A673 (cell line): ENCODE results near the gene MRS2. TPM values are rescaled to one million over a fixed set of nuclear protein-coding genes. Genes with fewer than 3 reads are reported as not detected.

Experiments used
- BruUV-seq: library from RNA; stranded (reverse); fragments of 400-500 nt; replicated peaks from 2 replicates; lab custom pipeline; 2021; lab: Mats Ljungman, UMichigan
- CTCF ChIA-PET: fragments of 300-600 bp; sonication (Branson Sonifier 250); formaldehyde crosslinking; loops from one replicate; lab custom pipeline; 2022; ENCODE audit warnings: antibody characterized with exemption; lab: Charles Lee
- POLR2A ChIA-PET: fragments of 300-600 bp; sonication (Branson Sonifier 250); formaldehyde crosslinking; loops from one replicate; lab custom pipeline; 2022; ENCODE audit warnings: antibody characterized with exemption; ENCODE audit not compliant: low non-redundant PET; lab: Charles Lee
- DNase-seq: peaks from one replicate; pipeline ENCODE4 v3.0.0-alpha.2; 2015; ENCODE audit warnings: low spot score
- H3K27ac ChIP-seq: fragments of 200-600 bp; sonication (generic); 2 replicates; pipeline ENCODE4 v1.5.1; 2016; ENCODE audit warnings: mixed run types, low read depth, mild to moderate bottlenecking, mixed read lengths, antibody characterized with exemption, low read length; ENCODE audit not compliant: poor library complexity, severe bottlenecking
- H3K27me3 ChIP-seq: fragments of 200-600 bp; sonication (generic); replicated peaks from 2 replicates; pipeline ENCODE4 v1.6.1; 2017; ENCODE audit warnings: mixed run types, low read depth, mild to moderate bottlenecking, mixed read lengths, antibody characterized with exemption, low read length; ENCODE audit not compliant: insufficient read depth, poor library complexity
- H3K36me3 ChIP-seq: fragments of 200-600 bp; sonication (generic); 2 replicates; pipeline ENCODE4 v1.6.1; 2016; ENCODE audit warnings: mixed run types, mild to moderate bottlenecking, mixed read lengths, antibody characterized with exemption, low read length; ENCODE audit not compliant: insufficient read depth, poor library complexity, severe bottlenecking
- H3K4me1 ChIP-seq: fragments of 200-600 bp; sonication (generic); 2 replicates; pipeline ENCODE4 v1.6.1; 2017; ENCODE audit warnings: mixed run types, mild to moderate bottlenecking, mixed read lengths, antibody characterized with exemption, low read length; ENCODE audit not compliant: insufficient read depth, poor library complexity, severe bottlenecking
- H3K4me3 ChIP-seq: fragments of 200-600 bp; sonication (generic); 2 replicates; pipeline ENCODE4 v1.5.1; 2016; ENCODE audit warnings: low read depth, mixed run types, mild to moderate bottlenecking, mixed read lengths, low read length; ENCODE audit not compliant: poor library complexity, severe bottlenecking
- H3K9me3 ChIP-seq: fragments of 200-600 bp; sonication (generic); 2 replicates; pipeline ENCODE4 v1.6.1; 2016; ENCODE audit warnings: mixed run types, low read depth, mild to moderate bottlenecking, mixed read lengths, antibody characterized with exemption, low read length; ENCODE audit not compliant: poor library complexity, severe bottlenecking
- CTCF ChIP-seq: fragments of 300-800, 200-600 bp; sonication (generic); conservative IDR thresholded peaks from 2 replicates; pipeline ENCODE4 v1.5.1; 2017; ENCODE audit warnings: low read depth, mild to moderate bottlenecking, antibody characterized with exemption, low read length, moderate library complexity, mixed read lengths
- EZH2 ChIP-seq: fragments of 200-600 bp; sonication (generic); IDR thresholded peaks from 2 replicates; pipeline ENCODE4 v1.6.1; 2017; ENCODE audit warnings: borderline replicate concordance, low read depth, mild to moderate bottlenecking, mixed read lengths, antibody characterized with exemption, low read length; ENCODE audit not compliant: poor library complexity, severe bottlenecking
- intact Hi-C: fragments of 100-400 bp; cut with micrococcal nuclease; formaldehyde crosslinking; loops from one replicate; pipeline ENCODE4 v1.10.0; 2022; ENCODE audit not compliant: unreplicated experiment
- total RNA-seq: library from RNA; stranded (reverse); gene quantifications from 2 replicates; pipeline ENCODE4 v1.2.3, GENCODE V29; 2021

MRS2 gene
- total RNA-seq, 1 experiment from 2014 or later = 46.6 TPM

GRCh38 chr6:24445704-24446103 lies 43.0 kb downstream of the MRS2 start:
- Histone ChIP-seq H3K9me3 (no peaks in the 10 kb centered on the region), H3K27ac (no peak overlapping the region), H3K4me3 (no peak overlapping the region), H3K27me3 (no peaks in the 10 kb centered on the region), H3K4me1 (no peaks in the 10 kb centered on the region), H3K36me3 (no peaks in the 10 kb centered on the region)
- BruUV-seq = no TSS peak
- ChIA-PET CTCF (no interaction called here), POLR2A (no interaction called here)
- DNase-seq = no peak
- no peak for TF ChIP-seq CTCF
- no peak for TF ChIP-seq EZH2
- intact Hi-C loops = no loop called here

GRCh38 chr6:24446670-24447069 lies 43.9 kb downstream of the MRS2 start:
- Histone ChIP-seq H3K4me1 (no peaks in the 10 kb centered on the region), H3K4me3 (no peak overlapping the region), H3K27me3 (no peaks in the 10 kb centered on the region), H3K36me3 (no peaks in the 10 kb centered on the region), H3K27ac (no peak overlapping the region), H3K9me3 (no peaks in the 10 kb centered on the region)
- DNase-seq = no peak
- no peak for TF ChIP-seq EZH2
- no peak for TF ChIP-seq CTCF
- no TSS peak for BruUV-seq
- ChIA-PET POLR2A (no interaction called here), CTCF (no interaction called here)
- intact Hi-C loops = no loop called here

GRCh38 chr6:24448396-24448795 lies 45.7 kb downstream of the MRS2 start:
- DNase-seq = no peak
- BruUV-seq = no TSS peak
- no peaks in the 10 kb centered on the region for H3K4me1 ChIP-seq
- H3K27me3 ChIP-seq = no peaks in the 10 kb centered on the region
- H3K36me3 ChIP-seq = no peaks in the 10 kb centered on the region
- H3K27ac ChIP-seq = no peak overlapping the region
- ChIA-PET CTCF (no interaction called here), POLR2A (no interaction called here)
- H3K9me3 ChIP-seq = no peaks in the 10 kb centered on the region
- H3K4me3 ChIP-seq = no peak overlapping the region
- intact Hi-C loops = no loop called here
- TF ChIP-seq CTCF = no peak
- TF ChIP-seq EZH2 = no peak
